Large intestine (tissue), 3 donors: ENCODE results near the gene PILRA. TPM values are rescaled to one million over a fixed set of nuclear protein-coding genes. Genes with fewer than 3 reads are reported as not detected.

Source experiments
- DNase-seq, 2 donors: peaks; one replicate each; pipeline versions ENCODE4 v3.0.0 to v3.0.0-alpha.2; 2013
- H3K27ac ChIP-seq: one replicate; pipeline ENCODE4 v1.5.1; 2013; ENCODE audit warnings: low read length
- H3K27me3 ChIP-seq: 2 replicates; pipeline ENCODE4 v1.6.1; 2013; ENCODE audit warnings: low read length; ENCODE audit not compliant: control insufficient read depth, insufficient read depth
- H3K36me3 ChIP-seq: 2 replicates; pipeline ENCODE4 v1.6.1; 2013; ENCODE audit warnings: low read length; ENCODE audit not compliant: control insufficient read depth, insufficient read depth
- H3K4me1 ChIP-seq: one replicate; pipeline ENCODE4 v1.6.1; 2013; ENCODE audit warnings: low read length; ENCODE audit not compliant: control insufficient read depth, insufficient read depth
- H3K4me3 ChIP-seq: one replicate; pipeline ENCODE4 v1.5.1; 2013; ENCODE audit warnings: low read length
- H3K9me3 ChIP-seq: one replicate; pipeline ENCODE4 v1.6.1; 2013; ENCODE audit warnings: mild to moderate bottlenecking, low read depth, low read length, moderate library complexity; ENCODE audit not compliant: control insufficient read depth
- WGBS: methylation state at CpG from one replicate; pipeline ENCODE4 v1.1.5; 2013; ENCODE audit warnings: low lambda C conversion rate; ENCODE audit not compliant: insufficient coverage; 5-methylcytosine and 5-hydroxymethylcytosine counted together
- polyA plus RNA-seq: library from polyadenylated mRNA; unstranded; fragments of 120-200 nt; gene quantifications from one replicate; pipeline ENCODE4 v1.2.1, GENCODE V29; 2013

PILRA gene
- polyA plus RNA-seq, 1 donor, result 5.8 TPM

DNA sequence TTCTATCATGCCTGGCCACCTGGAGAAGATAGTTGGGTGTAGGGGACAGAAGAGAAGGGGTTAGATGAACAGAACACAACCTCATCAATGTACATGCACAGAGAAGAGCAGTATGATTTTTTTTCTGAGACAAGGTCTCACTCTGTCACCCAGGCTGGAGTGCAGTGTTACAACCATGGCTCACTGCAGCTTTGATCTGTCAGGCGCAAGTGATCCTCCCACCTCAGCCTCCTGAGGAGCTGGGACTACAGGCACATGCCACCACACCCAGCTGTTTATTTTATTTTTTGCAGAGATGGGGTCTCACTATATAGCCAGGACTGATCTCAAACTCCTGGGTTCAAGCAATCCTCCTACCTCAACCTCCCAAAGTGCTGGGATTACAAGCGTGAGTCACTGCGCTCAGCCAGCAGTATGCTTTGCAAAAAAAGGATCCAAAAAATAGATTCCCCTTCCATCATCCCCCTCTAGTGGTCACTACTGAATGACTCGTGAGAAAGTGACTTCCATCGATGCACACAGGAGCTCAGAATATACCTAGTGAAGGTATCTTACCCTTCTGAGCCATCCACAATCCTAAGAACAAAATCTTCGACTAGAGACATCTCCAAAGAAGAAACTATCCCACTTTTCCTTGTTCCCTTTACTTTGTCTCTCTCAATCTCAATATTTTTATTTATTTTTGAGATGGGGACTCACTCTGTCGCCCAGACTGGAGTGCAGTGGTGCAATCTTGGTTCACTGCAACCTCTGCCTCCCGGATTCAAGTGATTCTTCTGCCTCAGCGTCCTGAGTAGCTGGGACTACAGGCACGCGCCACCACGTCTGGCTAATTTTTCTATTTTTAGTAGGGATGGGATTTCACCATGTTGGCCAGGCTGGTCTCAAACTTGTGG lies 34.2 kb downstream of the PILRA start:
- no peaks in the 10 kb centered on the region for H3K27me3 ChIP-seq
- no peaks in the 10 kb centered on the region for H3K4me1 ChIP-seq
- H3K27ac ChIP-seq, result no peak overlapping the region
- no peaks in the 10 kb centered on the region for H3K9me3 ChIP-seq
- DNase-seq, result peak in 1 of 2 donors; percentile 23
- H3K4me3 ChIP-seq, result no peak overlapping the region
- WGBS, result 0% methylated on average over 2 of the region's 12 CpGs
- no peaks in the 10 kb centered on the region for H3K36me3 ChIP-seq

GRCh38 chr7:100411101-100411500 lies 37.8 kb downstream of the PILRA start:
- no peak for DNase-seq
- Histone ChIP-seq H3K9me3 (no peaks in the 10 kb centered on the region), H3K27ac (no peak overlapping the region), H3K4me1 (no peaks in the 10 kb centered on the region), H3K36me3 (no peaks in the 10 kb centered on the region), H3K27me3 (no peaks in the 10 kb centered on the region), H3K4me3 (no peak overlapping the region)
- 100% methylated on average over 1 of the region's 6 CpGs for WGBS

DNA sequence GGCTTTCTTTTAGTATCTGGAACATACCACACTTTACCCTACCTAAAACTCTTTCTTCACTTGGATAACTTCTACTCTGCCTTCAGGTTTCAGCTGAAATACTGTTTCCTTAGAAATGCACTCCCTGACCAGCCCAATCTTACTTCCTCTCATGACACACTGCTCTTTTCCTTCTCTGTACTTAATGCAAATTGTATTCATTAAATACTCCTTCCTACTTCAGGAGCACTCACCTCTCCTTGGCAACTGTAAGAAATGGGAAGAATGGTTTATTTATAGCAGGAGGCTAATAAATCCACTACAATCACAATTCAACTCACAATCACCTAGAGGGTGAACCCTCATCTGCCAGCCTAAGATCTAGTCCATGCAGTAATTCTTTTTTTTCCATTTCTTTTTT lies 40.1 kb downstream of the PILRA start:
- no peak overlapping the region for H3K27ac ChIP-seq
- DNase-seq, result no peak
- no peaks in the 10 kb centered on the region for H3K4me1 ChIP-seq
- no peak overlapping the region for H3K4me3 ChIP-seq
- H3K27me3 ChIP-seq, result no peaks in the 10 kb centered on the region
- H3K9me3 ChIP-seq, result no peaks in the 10 kb centered on the region
- no peaks in the 10 kb centered on the region for H3K36me3 ChIP-seq

GRCh38 chr7:100413889-100414288 lies 40.6 kb downstream of the PILRA start:
- H3K27ac ChIP-seq, result no peak overlapping the region
- H3K9me3 ChIP-seq, result no peaks in the 10 kb centered on the region
- H3K4me3 ChIP-seq, result no peak overlapping the region
- no peak for DNase-seq
- no peaks in the 10 kb centered on the region for H3K4me1 ChIP-seq
- no peaks in the 10 kb centered on the region for H3K27me3 ChIP-seq
- WGBS, result no CpG with 5 or more reads among the region's 1 CpG
- no peaks in the 10 kb centered on the region for H3K36me3 ChIP-seq

GRCh38 chr7:100415448-100415847 lies 42.2 kb downstream of the PILRA start:
- H3K36me3 ChIP-seq, result no peaks in the 10 kb centered on the region
- WGBS, result 52% methylated on average over 4 of the region's 5 CpGs
- H3K4me1 ChIP-seq, result no peaks in the 10 kb centered on the region
- H3K9me3 ChIP-seq, result no peaks in the 10 kb centered on the region
- no peak overlapping the region for H3K4me3 ChIP-seq
- DNase-seq, result no peak
- no peak overlapping the region for H3K27ac ChIP-seq
- no peaks in the 10 kb centered on the region for H3K27me3 ChIP-seq

DNA sequence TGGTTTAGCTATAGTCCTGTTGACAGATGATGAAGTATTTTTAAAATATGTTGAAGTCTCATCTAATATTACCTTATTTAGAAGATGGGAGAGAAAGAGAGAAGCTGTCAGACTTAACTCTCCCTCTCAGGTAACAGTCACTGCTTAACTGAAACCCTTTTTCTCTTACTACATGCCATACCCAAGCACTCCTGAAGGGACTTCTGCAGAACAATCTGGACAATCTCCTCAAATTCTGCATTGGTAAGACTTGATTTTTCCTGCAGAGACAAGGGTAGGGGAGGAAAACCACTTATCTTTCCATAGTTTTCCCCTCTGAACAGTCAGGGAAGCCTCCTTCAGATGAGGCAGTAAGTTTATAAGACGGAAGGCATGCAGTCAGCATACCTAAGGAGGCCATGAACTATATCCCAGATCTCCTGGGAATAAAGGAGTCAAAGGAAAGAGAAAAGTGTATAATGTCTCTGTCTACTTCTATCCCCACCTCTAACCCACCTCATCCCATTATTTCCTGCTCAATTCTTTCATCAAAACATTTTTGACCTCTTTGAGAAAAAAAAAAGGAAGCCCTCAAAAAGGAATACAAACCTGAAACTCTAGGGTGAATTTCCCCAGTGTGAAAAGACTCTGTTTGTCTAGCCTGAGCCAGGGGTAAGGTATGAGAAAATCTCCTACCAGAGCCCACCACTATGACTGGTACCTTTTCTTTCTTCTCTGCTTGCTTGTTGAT lies 45.8 kb downstream of the PILRA start:
- WGBS, result no CpG with 5 or more reads among the region's 1 CpG
- Histone ChIP-seq H3K36me3 (no peaks in the 10 kb centered on the region), H3K9me3 (no peaks in the 10 kb centered on the region)

DNA sequence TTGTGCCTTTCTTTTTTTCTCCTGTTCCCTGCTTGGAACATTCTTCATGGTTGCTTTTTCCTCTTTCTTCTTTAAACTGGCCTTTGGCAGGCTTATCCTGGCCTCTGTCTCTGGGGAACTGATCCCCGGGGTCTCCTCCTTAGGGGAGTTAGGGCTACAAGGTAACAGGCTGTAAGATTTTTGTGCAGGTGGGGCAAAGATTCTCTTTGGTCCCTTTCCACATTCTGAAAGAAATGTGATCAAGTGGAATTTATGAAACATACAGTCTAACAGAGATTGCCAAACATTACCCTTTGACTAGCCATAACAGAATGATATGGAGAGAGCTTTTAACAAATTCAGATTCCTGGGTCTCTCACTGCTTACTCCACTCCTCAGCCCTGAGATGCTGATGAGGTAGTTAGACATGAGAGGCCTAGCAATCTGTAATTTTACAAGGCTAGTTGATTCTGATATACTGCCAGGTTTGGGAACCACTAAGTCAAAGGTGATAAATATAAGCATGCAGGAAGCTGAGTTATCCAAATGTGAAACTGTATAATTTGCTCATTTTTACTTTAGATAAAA lies 46.5 kb downstream of the PILRA start:
- Histone ChIP-seq H3K4me3 (no peak overlapping the region), H3K4me1 (no peaks in the 10 kb centered on the region), H3K36me3 (no peaks in the 10 kb centered on the region), H3K27me3 (no peaks in the 10 kb centered on the region), H3K27ac (no peak overlapping the region), H3K9me3 (no peaks in the 10 kb centered on the region)
- no CpG with 5 or more reads among the region's 1 CpG for WGBS
- no peak for DNase-seq

More for the DNA sequence above, 45.8 kb downstream of the PILRA start:
- Histone ChIP-seq H3K4me3 (no peak overlapping the region), H3K27ac (no peak overlapping the region), H3K27me3 (no peaks in the 10 kb centered on the region), H3K4me1 (no peaks in the 10 kb centered on the region)
- no peak for DNase-seq

GRCh38 chr7:100423315-100423714 lies 50.0 kb downstream of the PILRA start:
- no peak overlapping the region for H3K4me3 ChIP-seq
- DNase-seq, result no peak
- WGBS, result 94% methylated on average over 3 of the region's 6 CpGs

DNA sequence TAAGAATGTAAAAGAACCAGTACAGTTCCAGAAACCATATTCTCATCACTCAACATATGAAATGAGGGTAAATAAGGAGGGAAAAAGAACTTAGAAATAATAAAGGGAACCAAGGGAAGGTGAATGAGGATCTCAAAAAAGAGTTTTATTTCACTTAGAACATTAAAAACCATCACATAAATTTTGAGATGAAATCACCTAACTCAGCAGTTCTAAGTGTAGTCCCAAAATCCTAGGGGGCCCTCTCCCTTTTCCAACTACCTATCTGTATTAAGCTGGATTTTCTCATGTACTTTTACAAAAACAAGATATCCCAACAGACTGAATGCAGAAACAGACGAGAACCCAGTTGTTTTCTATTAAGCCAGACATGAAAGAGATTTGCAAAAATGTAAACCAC lies 52.1 kb downstream of the PILRA start:
- no peak for DNase-seq
- Histone ChIP-seq H3K27me3 (no peaks in the 10 kb centered on the region), H3K4me1 (peaks cover 4% of the 10 kb centered on the region), H3K4me3 (no peak overlapping the region), H3K9me3 (peaks cover 5% of the 10 kb centered on the region), H3K36me3 (no peaks in the 10 kb centered on the region), H3K27ac (no peak overlapping the region)
- 82% methylated on average over 1 of the region's 1 CpG for WGBS

More at GRCh38 chr7:100423315-100423714, 50.0 kb downstream of the PILRA start:
- Histone ChIP-seq H3K27ac (no peak overlapping the region), H3K27me3 (no peaks in the 10 kb centered on the region), H3K4me1 (peaks cover 4% of the 10 kb centered on the region), H3K9me3 (peaks cover 5% of the 10 kb centered on the region), H3K36me3 (no peaks in the 10 kb centered on the region)

DNA sequence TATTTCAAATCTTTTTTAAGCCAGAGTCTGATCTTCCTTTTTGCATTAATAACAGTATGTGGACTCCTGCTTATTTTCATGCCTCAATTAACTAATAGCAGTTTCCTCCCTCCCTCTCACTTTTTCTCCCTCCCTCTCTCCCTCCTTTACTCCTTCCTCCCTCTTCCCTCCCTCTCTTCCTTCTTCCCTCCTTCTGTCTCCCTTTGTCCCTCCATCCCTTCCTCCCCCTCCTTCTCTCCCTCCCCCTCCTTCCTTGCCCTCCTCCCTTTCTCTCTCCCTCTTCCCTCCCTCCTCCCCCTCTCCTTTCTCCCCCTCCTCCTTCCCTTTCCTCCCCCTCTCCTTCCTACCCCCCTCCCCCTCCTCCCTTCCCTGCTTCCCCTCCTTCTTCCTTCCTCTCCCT lies 53.2 kb downstream of the PILRA start:
- peaks cover 5% of the 10 kb centered on the region for H3K9me3 ChIP-seq

More for the DNA sequence above, 53.2 kb downstream of the PILRA start:
- H3K36me3 ChIP-seq, result peaks cover under 1% of the 10 kb centered on the region
- no peaks in the 10 kb centered on the region for H3K27me3 ChIP-seq
- H3K27ac ChIP-seq, result no peak overlapping the region
- DNase-seq, result no peak
- H3K4me1 ChIP-seq, result peaks cover 14% of the 10 kb centered on the region
- H3K4me3 ChIP-seq, result no peak overlapping the region
